Amniotic epithelial cell (primary cell): ENCODE data around the gene EFNA3.
"Not testable (repeated sequence)": the region's sequence is repeated elsewhere in the genome, so short reads cannot be mapped to it uniquely, and the experiment has no call there.

Experiments used
- DNase-seq: peaks from one replicate; pipeline ENCODE4 v3.0.0-alpha.2; 2010; ENCODE audit warnings: low read depth

The EFNA3 gene

GRCh38 chr1:155110826-155111225 lies 32.2 kb downstream of the EFNA3 start:
- no peak for DNase-seq

DNA sequence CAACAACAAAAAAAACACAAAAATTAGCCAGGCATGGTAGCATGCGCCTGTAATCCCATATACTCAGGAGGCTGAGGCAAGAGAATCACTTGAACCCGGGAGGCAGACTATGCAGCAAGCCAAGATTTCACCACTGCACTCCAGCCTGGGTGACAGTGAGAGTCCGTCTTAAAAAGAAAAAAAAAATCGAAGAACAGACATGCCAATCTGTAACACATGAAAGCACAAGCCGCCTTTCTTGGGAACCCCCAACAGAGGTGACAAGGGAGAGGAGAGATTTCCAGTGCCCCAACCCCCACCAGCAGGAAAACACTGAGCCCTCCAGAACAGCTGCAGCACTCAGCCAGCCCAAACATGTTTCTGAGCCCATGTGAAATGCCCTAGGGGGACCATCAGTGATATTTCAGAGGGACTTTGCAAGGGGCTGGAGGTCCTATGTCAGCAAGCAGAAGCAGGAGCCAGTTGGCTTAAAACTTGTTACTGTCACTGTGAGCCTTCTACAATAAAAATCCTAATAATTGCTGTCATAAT lies 34.9 kb downstream of the EFNA3 start:
- DNase-seq: no peak

- no peak for DNase-seq
These were observed 37.6 kb downstream of the EFNA3 start for GRCh38 chr1:155116113-155116764.

DNA sequence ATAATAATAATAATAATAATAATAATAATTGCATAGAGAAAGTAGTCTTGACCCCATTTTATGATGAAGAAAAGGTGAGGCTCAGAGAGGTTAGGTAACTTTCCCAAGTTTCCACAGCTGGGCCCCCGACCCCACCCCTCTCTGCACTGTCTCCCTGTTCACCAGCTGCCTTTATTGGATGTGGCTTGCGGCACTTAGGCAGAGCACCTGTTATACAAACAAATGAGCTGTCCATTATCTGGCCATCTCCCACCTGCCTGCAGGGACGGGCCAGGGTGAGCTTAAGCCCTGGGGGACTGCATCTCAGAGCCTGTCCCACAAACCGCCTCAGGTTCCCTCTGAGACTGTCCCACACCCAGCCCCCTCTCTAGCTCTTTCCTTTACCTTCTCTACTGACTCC lies 39.0 kb downstream of the EFNA3 start:
- no peak for DNase-seq

GRCh38 chr1:155118090-155118489 lies 39.5 kb downstream of the EFNA3 start:
- not testable (repeated sequence) for DNase-seq

GRCh38 chr1:155120253-155120652 lies 41.6 kb downstream of the EFNA3 start:
- DNase-seq: no peak

DNA sequence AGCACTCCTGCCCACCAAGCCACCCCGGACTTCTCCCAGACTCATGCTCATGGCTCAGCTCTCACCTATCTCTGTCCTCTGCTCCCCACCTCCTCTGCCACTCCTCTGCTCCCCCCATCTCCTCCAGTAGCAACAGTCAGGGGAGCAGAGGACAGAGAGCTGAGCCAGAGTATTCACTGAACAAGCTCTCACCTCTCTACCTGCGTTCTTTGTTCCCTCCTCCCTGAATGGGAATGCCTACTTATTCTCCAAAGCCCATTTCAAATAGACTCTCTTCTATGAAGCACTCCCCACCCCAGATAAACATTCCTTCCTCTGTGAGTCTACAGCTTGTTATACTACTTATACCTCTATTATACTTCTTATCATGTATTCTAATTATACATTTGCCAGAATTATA lies 42.6 kb downstream of the EFNA3 start:
- no peak for DNase-seq

GRCh38 chr1:155122308-155122707 lies 43.7 kb downstream of the EFNA3 start:
- DNase-seq: no peak

DNA sequence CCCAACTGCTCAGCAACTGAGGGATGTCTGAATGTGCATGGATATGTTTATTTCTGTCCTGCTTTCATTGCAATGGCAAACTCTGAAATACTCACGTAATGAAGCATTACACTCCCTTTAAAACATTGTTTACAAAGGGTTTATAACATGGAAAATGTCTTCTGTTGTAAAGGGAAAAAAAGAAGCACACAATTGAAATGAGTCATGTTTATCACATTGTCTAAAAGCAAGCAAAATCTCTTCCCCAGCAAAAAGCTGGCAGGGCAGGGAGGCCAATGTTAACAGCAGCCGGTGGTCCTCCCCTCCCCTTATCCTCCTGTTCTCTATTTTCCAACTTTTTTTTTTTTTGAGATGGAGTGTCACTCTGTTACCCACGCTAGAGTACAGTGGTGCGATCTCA lies 45.2 kb downstream of the EFNA3 start:
- DNase-seq: no peak

GRCh38 chr1:155124503-155125463 lies 46.1 kb downstream of the EFNA3 start:
- peak; percentile 24 for DNase-seq

- DNase-seq: no peak
These were observed 46.9 kb downstream of the EFNA3 start for GRCh38 chr1:155125511-155125945.

GRCh38 chr1:155125946-155126555 lies 47.4 kb downstream of the EFNA3 start:
- DNase-seq: peak; percentile 25

DNA sequence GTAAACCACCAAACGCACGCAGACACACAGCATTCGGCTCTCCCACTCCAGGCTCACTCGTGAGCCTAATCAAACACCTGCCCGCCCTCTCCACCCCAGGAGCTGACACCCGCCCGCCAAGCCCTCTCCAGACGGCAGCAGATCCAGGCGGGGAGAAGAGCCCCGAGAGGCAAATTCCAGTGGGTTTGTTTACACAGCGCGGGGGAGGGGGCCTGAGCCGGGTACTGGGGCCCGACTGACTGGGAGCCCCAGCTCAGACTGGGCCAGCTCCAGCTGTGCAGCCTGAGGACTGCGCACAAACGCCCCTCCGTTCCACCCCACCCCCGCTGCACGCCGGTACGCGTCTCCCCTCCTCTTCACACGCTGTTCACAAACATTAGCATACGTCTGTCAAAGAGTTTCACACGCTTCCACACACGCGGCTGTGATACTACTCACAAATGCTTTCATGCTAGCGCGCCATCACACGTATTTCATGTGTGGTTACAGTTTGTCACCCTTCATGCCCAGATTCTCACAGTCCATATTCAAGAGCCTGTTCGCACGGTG lies 48.0 kb downstream of the EFNA3 start:
- DNase-seq: peak; percentile 21

DNA sequence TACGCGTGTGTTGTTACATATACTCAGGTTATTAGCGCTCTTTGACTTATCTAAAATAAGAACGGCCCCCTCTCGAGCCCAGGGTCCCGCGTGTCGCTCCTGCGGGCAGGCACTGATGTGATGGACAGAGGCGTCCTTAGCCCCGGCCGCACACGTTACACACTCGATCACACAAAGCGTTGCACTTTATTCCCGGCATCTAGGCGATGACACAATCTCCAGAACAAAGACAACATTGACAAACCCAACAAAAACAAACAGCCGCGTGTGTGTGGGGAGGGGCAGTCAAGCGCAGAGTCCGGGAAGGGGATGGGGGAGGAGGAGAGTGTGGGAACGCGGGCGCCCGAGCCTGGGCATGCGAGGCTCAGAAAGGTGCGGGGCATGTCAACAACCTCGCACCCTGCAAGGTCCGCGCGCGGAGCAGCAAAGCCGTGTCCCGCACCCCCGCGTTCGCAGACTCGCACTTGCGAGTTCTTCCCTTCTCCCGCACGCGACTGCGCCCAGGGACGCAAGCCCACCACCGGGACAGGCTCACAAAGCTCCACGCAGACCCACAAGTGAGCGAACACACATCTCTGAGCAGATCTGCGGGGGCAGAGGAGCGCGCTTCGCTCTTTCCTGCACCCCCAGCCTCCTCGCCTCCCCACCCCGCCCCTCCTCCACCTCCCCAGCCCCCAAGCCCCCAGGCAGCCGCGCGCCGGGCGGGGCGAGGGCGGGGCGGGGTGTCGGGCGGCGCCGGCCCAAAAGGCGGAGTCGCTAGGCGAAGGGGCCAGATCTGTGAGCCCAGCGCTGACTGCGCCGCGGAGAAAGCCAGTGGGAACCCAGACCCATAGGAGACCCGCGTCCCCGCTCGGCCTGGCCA lies 48.7 kb downstream of the EFNA3 start, which contains the start of gene EFNA1:
TSS of gene EFNA1 (plus strand) at position 772 of the 862 bp plus-strand sequence. CDS start 102 bp downstream, outside the sequence.
- peak; percentile 71 for DNase-seq

GRCh38 chr1:155127967-155128754 lies 49.5 kb downstream of the EFNA3 start:
- no peak for DNase-seq

DNA sequence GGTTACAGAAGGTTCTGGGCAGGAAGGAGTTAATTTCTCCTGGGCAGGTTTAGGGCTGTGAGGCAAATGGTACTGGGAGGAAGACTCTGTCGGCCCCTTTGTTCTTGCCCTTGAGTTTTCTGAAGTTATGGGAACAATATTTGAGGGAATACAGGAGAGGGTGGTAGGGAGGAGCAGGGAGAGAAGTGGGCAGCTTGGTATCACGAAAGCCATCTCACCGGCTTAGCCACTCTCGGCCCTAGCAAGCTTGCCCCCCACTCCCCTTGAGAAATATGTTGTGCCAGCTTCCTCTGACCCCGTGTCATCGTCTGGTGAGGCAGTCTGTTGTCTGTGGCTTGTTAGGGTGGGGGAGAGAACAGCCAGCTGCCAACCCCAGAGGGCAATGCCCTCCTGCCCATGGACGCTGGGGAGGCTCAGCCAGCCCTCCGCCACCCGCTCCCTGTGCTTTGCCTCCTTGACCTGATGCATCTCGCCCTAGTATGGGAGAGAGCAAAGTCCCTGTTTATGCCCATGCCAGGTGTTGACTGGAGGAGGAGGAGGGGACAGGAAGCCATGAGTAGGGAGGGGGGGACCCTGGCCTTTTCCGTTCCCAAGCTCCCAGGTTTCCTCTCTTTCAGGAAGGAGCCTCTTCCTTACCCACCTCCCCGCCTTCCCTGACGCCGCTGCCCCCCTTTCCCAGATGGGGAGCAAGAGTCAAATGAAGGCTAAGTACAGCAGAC lies 50.3 kb downstream of the EFNA3 start:
- DNase-seq: no peak

DNA sequence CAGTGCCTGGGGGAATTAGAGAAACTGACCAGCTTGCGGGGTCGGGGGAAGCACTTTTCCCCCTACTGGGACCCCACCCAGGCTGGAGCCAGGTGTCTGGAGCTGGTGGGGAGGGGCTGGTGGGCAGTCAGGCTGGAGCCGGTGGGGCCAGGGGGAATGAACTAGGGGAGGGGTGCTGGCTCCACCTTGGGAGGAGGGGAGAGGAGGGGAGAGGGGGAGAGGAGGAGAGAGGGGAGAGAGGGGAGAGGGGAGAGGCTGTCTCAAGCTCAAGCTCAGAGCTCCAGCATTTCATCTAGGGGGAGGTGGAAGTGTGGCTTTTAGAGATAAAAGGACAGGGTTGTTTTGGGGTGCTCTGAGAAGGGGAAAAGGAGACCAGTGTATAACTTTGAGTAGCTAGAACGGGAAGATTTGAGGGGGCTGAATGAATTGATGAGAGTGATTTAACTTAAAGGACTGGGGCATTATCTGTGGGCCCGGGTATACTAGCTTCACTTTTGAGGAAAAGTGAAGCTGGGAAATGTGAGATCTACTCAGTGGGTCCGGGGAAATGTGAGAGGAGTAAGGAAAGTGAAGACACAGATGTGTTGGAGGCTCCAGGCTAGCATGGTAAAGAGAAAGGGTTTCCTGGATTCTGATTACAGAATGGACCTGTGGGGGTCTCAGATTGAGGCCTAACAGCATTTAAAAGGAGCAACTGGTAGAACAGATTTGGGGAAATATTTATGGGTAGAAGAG lies 51.8 kb downstream of the EFNA3 start:
- no peak for DNase-seq

DNA sequence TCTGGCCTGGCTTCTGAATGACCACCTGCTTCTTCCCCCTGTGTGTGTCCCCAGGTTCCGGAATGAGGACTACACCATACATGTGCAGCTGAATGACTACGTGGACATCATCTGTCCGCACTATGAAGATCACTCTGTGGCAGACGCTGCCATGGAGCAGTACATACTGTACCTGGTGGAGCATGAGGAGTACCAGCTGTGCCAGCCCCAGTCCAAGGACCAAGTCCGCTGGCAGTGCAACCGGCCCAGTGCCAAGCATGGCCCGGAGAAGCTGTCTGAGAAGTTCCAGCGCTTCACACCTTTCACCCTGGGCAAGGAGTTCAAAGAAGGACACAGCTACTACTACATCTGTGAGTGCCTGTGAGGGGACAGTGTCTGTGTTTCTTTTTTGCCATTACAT lies 52.6 kb downstream of the EFNA3 start:
- DNase-seq: no peak

DNA sequence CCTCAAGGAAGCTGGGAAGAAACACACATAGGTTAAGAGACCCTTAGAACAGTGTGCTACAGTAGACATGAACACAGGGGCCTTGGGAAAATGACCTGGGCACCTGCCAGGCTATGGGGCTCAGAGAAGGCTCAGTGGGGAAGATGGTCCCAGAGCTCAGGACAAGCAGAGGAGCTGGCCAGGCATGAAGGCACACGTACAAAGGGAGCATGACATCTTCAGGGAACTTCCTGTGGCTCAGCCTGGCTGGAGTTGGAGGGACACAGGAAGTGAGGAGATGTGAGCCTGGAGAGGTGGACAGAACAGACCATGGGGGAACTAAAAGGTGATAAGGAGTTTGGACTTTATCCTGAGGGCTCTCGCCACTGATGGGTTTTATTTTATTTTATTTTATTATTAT lies 53.2 kb downstream of the EFNA3 start:
- no peak for DNase-seq
